Testis (tissue), 2 donors: ENCODE measurements around the gene NFIB.

Experiments
- POLR2A ChIP-seq: fragments of 450-650 bp; IDR thresholded peaks from one replicate; pipeline ENCODE4 v1.6.1; 2017; ENCODE audit warnings: antibody characterized with exemption, mild to moderate bottlenecking, moderate library complexity
- TF ChIP-seq, protein P1 (sequence below), 3 experiments: fragments of 450-650 bp in 2 of 3; fragments of 200-600 bp in 1 of 3; sonication (generic) in 1 of 3; IDR thresholded peaks; one replicate each; pipeline ENCODE4 v1.5.1; 2016 to 2019; ENCODE audit warnings: antibody characterized with exemption in 3 of 3, mild to moderate bottlenecking in 2 of 3, moderate library complexity in 1 of 3

- TF ChIP-seq, protein P1, sequence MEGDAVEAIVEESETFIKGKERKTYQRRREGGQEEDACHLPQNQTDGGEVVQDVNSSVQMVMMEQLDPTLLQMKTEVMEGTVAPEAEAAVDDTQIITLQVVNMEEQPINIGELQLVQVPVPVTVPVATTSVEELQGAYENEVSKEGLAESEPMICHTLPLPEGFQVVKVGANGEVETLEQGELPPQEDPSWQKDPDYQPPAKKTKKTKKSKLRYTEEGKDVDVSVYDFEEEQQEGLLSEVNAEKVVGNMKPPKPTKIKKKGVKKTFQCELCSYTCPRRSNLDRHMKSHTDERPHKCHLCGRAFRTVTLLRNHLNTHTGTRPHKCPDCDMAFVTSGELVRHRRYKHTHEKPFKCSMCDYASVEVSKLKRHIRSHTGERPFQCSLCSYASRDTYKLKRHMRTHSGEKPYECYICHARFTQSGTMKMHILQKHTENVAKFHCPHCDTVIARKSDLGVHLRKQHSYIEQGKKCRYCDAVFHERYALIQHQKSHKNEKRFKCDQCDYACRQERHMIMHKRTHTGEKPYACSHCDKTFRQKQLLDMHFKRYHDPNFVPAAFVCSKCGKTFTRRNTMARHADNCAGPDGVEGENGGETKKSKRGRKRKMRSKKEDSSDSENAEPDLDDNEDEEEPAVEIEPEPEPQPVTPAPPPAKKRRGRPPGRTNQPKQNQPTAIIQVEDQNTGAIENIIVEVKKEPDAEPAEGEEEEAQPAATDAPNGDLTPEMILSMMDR (IDR thresholded peaks at IDR 0.05) = no peak
- TF ChIP-seq POLR2A = no peak
Measured at GRCh38 chr9:14157191-14157590, 156.8 kb downstream of the NFIB start.
